ENCODE data around the gene TMEM45B. TPM values are rescaled to one million over a fixed set of nuclear protein-coding genes. Genes with fewer than 3 reads are reported as not detected.

TMEM45B gene
- total and polyA plus RNA-seq, 2 of the 13 experiments (the other 11 are each of a cell fraction or from before 2014, with no cell fraction given) = 29.1 to 181 TPM

- TF ChIP-seq SRY (CRISPR knock-in tag; IDR thresholded peaks at IDR 0.05) (no peak), HOXD1 (CRISPR knock-in tag; IDR thresholded peaks at IDR 0.05) (no peak), KLF9 (CRISPR knock-in tag; IDR thresholded peaks at IDR 0.05; ENCODE audit: low read depth) (no peak), ZNF569 (CRISPR knock-in tag; IDR thresholded peaks at IDR 0.05; ENCODE audit: borderline replicate concordance) (no peak), CHD4 (IDR thresholded peaks at IDR 0.05; ENCODE audit: borderline replicate concordance, low read length) (no peak), ZNF781 (CRISPR knock-in tag; IDR thresholded peaks at IDR 0.05; ENCODE audit: borderline replicate concordance, not compliant biosample characterization) (no peak), FOSL1 (CRISPR knock-in tag; IDR thresholded peaks at IDR 0.05; ENCODE audit: borderline replicate concordance) (no peak), CREBL2 (CRISPR knock-in tag; IDR thresholded peaks at IDR 0.05; ENCODE audit: borderline replicate concordance) (no peak), ZNF713 (CRISPR knock-in tag; IDR thresholded peaks at IDR 0.05) (no peak), HMGA1 (CRISPR knock-in tag; conservative IDR thresholded peaks at IDR 0.05) (no peak), RFX3 (CRISPR knock-in tag; IDR thresholded peaks at IDR 0.05) (no peak), AHR (CRISPR knock-in tag; IDR thresholded peaks at IDR 0.05) (peak; percentile 83; the same call in 1 of the 2 replicates), TP53 (CRISPR knock-in tag; conservative IDR thresholded peaks at IDR 0.05) (no peak), ZFP1 (CRISPR knock-in tag; IDR thresholded peaks at IDR 0.05) (no peak), SALL1 (CRISPR knock-in tag; IDR thresholded peaks at IDR 0.05) (peak; percentile 92), ATF4 (CRISPR knock-in tag; IDR thresholded peaks at IDR 0.05) (peak in 1 of 2 experiments; percentile 92; a peak in 2 of 4 replicates), ARNTL (CRISPR knock-in tag; IDR thresholded peaks at IDR 0.05) (no peak), KMT2A (CRISPR knock-in tag; IDR thresholded peaks at IDR 0.05) (no peak), ZSCAN22 (CRISPR knock-in tag; IDR thresholded peaks at IDR 0.05) (no peak), RAD21 (CRISPR knock-in tag; IDR thresholded peaks at IDR 0.05) (no peak), TRIM24 (CRISPR knock-in tag; IDR thresholded peaks at IDR 0.05) (no peak), SP140L (CRISPR knock-in tag; IDR thresholded peaks at IDR 0.05; ENCODE audit: borderline replicate concordance) (0 out of 2 replicates have a peak, but pooled peaks have one; percentile 68), SIX4 (CRISPR knock-in tag; IDR thresholded peaks at IDR 0.05) (no peak), ZNF460 (CRISPR knock-in tag; IDR thresholded peaks at IDR 0.05; ENCODE audit: borderline replicate concordance) (no peak)
- TF ChIP-seq, protein P1, sequence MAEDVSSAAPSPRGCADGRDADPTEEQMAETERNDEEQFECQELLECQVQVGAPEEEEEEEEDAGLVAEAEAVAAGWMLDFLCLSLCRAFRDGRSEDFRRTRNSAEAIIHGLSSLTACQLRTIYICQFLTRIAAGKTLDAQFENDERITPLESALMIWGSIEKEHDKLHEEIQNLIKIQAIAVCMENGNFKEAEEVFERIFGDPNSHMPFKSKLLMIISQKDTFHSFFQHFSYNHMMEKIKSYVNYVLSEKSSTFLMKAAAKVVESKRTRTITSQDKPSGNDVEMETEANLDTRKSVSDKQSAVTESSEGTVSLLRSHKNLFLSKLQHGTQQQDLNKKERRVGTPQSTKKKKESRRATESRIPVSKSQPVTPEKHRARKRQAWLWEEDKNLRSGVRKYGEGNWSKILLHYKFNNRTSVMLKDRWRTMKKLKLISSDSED (CRISPR knock-in tag; IDR thresholded peaks at IDR 0.05) = no peak
- TF ChIP-seq, protein P2, sequence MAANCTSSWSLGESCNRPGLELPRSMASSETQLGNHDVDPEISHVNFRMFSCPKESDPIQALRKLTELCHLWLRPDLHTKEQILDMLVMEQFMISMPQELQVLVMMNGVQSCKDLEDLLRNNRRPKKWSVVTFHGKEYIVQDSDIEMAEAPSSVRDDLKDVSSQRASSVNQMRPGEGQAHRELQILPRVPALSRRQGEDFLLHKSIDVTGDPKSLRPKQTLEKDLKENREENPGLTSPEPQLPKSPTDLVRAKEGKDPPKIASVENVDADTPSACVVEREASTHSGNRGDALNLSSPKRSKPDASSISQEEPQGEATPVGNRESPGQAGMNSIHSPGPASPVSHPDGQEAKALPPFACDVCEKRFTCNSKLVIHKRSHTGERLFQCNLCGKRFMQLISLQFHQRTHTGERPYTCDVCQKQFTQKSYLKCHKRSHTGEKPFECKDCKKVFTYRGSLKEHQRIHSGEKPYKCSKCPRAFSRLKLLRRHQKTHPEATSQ (CRISPR knock-in tag; IDR thresholded peaks at IDR 0.05; ENCODE audit: borderline replicate concordance) = no peak
These were observed 38.0 kb downstream of the TMEM45B start (continued) for GRCh38 chr11:129853518-129854231.
